GM18508 (cell line): Measurements from ENCODE around the gene CCSER1.
"Not testable (repeated sequence)": the region's sequence is repeated elsewhere in the genome, so short reads cannot be mapped to it uniquely, and the experiment has no call there.

Experiments
- ATAC-seq: cut with Tn5 transposase; IDR thresholded peaks from one replicate; pipeline ENCODE4 v1.9.1; 2021; ENCODE audit warnings: moderate number of reproducible peaks; ENCODE audit not compliant: insufficient read depth, unreplicated experiment

CCSER1 gene

GRCh38 chr4:91422011-91422410 lies 1294.8 kb downstream of the CCSER1 start:
- ATAC-seq: no peak

- ATAC-seq: no peak
Measured at GRCh38 chr4:91426725-91427124, 1299.5 kb downstream of the CCSER1 start.

GRCh38 chr4:91427171-91427570 lies 1300.0 kb downstream of the CCSER1 start:
- ATAC-seq: no peak

DNA sequence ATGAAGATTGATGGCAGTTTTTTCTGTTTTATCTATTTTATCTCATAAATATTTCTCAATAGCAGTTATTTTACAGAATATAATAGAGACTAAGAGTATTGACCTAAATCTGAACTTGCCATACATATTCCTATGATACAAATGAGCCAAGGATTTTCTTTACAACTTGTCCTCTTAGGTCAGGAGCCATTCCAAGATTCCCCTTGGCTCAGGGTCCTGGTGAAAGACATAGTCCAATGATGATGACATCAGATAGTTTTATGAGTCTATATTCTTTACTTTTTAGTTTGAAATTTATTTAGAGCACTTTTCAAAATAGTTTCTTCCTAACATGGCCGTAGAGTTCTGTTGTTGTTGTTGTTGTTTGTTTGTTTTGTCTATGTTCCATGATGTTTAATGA lies 1307.4 kb downstream of the CCSER1 start:
- ATAC-seq: no peak

GRCh38 chr4:91436556-91436955 lies 1309.4 kb downstream of the CCSER1 start:
- no peak for ATAC-seq

- ATAC-seq: no peak
Measured at GRCh38 chr4:91447168-91447567, 1320.0 kb downstream of the CCSER1 start.

DNA sequence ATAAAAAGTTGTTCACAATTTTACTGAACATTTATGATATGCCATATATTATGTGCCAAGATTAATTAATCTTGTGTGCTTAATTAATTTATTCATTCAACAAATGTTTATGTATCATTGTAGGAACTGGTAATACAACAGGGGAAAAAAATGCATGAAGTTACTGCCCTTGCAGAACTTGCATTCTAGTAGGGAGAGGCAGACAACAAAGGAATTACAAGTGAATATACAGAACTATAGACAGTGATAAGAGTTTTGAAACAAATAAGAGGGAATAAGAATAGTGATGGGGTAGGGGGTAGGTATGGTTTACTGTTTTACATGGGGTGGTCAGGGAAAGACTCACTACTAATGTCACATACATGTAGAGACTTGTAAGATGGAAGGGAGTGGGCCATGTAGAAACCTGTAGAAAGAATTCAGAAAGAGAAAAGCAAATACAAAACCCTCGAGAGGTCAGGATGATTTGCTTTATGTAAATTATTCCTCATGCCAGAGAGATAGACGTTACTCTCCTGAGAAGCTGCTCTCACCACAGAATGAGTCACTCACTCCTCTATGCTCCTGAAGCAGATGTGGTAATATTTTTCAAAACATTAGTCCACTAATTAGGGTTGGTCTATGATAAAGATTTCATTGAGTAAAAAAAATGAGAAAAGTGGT lies 1321.6 kb downstream of the CCSER1 start:
- no peak for ATAC-seq

- no peak for ATAC-seq
Measured at GRCh38 chr4:91454111-91454510, 1326.9 kb downstream of the CCSER1 start.

GRCh38 chr4:91462566-91462965 lies 1335.4 kb downstream of the CCSER1 start:
- not testable (repeated sequence) for ATAC-seq

DNA sequence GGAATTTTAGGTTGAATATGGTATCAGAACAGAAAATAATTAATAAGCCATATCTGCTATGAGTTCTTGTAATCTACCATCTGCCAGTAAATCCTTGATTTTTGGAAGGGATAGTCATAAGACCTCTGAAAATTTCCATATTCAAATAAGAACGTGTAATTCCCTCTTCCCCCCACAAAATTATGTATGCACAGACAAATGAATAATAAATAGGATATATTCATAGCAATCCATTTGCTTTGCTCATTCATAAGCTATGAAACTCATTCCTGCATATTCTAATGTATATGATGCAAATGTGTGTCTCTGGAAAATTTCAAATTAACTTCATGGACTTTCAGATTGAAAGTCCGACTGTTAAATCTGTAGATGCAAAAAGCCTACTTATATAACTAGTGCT lies 1343.5 kb downstream of the CCSER1 start:
- no peak for ATAC-seq

DNA sequence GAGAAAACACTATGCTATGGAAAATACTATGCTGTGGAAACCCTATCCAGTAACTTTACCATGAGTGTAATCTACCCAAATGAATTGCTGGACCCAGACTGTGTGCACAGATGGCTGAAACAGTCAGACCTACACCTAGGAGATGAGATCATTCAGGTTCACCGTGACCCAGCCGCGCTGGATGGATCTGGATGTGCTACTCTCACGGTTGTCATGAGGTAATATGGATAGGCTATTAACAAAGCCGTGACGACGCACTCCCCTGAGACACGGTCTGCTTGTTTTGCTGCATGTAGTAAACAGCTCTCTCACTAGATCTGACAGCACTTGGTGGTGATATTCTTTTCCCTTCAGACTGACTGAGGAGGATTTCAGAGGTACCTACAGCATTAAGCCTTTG lies 1344.1 kb downstream of the CCSER1 start:
- no peak for ATAC-seq

- no peak for ATAC-seq
Measured at GRCh38 chr4:91472046-91472445, 1344.9 kb downstream of the CCSER1 start.

DNA sequence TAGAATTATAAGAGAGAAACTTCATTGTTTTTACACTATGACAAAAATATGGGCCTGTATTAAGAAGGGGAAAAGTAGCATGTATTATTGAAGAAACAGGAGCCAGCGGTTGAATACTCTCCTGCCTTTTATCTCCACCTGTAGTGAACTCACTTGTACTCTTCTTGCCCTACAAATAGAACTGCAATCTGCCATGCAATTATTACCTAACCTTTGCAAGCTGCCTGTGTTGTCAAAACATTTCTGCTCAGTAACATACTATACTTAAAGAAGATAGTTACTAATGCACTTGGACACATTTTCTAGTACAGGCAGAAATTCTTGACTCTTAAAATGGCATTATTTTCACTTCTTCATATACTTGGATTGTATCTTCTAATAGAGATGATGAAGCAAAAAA lies 1358.2 kb downstream of the CCSER1 start:
- ATAC-seq: no peak

- ATAC-seq: no peak
Measured at GRCh38 chr4:91488946-91489345, 1361.8 kb downstream of the CCSER1 start.

DNA sequence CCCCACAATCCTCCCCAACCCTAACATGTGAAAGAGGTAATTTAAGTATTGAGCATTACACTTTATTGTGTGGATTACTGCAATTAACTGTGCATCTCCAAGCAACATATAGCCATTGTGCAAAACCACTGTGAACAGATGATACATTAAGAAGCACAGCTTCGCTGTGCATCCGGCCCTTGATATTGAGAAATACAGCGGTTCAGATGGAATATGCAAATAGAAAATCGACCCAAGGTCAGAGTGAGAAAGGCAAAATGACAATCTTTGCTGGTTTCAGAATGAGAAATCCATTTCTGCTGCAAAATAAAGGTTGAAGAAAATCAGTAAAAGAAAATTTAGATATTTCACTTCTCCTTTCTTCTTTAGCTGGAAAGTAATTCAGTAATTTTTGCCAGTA lies 1370.7 kb downstream of the CCSER1 start:
- ATAC-seq: no peak

- ATAC-seq: no peak
Measured at GRCh38 chr4:91502365-91502764, 1375.2 kb downstream of the CCSER1 start.

GRCh38 chr4:91513326-91513725 lies 1386.1 kb downstream of the CCSER1 start:
- ATAC-seq: no peak

DNA sequence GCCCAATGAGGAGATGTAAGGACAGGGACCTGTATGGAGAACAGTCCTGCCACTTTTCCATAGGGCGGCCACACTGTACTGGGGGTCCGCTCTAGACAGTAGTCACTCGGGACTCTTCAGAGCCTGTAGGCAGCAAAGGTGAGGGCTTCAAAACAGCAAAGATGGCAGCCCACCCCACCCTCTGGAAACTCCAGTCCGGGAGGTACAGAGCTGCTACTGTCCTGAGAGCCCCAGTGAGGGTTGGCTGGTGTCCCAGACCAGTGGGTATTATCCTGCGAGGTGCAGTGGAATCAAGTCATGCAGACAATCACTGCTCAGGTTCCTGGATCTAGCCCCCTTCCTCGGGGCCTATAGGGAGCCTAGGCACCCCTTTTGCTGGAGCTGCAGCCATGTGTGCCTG lies 1392.0 kb downstream of the CCSER1 start:
- no peak for ATAC-seq

DNA sequence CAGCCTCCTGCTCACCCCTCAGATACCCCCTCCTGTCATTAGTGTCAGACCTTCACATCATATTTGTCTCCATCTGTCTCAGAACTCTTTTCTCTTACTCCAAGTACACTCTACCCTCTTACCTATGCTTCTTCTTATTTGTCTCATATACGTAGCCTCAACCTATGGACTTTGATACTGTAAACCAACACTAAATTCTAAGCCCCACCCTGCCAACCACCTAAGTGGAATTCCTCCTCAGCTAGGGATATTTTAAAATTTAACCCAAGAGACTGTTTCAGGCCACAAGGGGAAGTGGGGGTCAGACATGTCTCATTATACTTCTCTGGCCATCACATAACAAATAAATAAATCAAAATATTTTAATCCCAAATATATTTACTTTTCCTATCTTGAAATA lies 1398.4 kb downstream of the CCSER1 start:
- ATAC-seq: no peak

- ATAC-seq: no peak
Measured at GRCh38 chr4:91527056-91527455, 1399.9 kb downstream of the CCSER1 start.

- ATAC-seq: no peak
Measured at GRCh38 chr4:91567594-91567993, 1440.4 kb downstream of the CCSER1 start.

DNA sequence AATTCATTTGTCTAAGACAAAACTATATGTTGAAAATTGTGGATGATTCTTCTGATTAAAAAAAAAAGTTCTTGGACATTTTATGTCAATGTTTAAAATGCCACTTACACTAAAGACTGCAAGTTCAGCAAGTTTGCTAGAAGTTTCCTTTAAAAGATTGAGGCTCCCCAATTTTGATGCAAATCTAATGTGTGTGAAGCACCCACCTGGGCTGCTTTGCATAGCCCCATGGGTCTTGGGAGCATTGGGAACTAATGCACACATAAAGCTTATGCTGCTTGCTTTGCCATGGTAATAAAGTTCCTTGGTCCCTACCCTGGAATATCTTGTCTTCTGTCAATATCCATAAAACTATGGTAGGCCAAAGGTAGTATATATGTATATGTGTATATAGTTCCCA lies 1450.7 kb downstream of the CCSER1 start:
- no peak for ATAC-seq

DNA sequence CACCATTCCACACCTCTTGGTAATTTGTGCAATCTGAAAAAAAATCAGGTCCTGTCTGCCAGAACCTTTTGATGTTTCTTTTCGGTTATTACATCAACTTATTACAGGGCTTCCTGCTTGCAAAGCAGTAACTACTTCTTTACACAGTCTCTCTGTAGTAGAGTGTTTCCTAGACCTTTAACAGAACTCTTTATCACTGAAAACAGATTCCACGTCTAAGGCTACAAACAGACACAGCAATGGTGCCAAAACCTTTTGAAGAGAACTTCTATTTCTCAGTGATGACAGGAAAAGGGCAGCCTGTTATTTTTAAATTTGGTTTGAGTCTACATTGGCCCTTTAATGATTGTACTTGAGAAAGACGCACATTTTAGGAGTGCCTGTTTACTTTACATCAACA lies 1463.1 kb downstream of the CCSER1 start:
- ATAC-seq: no peak
